GM23338 (cell line): ENCODE results near the gene SEMA4D.

Experiments
- CTCF ChIP-seq, 2 experiments: fragments of 200-600 bp in 1 of 2; sonication (generic) in 1 of 2; conservative IDR thresholded peaks; 2 replicates each; pipeline versions ENCODE4 v1.5.1 to v1.6.1; 2016 to 2017; ENCODE audit warnings: antibody characterized with exemption in 2 of 2, low read depth in 2 of 2, mild to moderate bottlenecking in 2 of 2, moderate library complexity in 1 of 2
- ETS1 ChIP-seq: IDR thresholded peaks from 2 replicates; pipeline ENCODE4 v1.6.1; 2016; ENCODE audit warnings: antibody characterized with exemption
- EZH2 ChIP-seq: fragments of 200-600 bp; sonication (generic); IDR thresholded peaks from one replicate; pipeline ENCODE4 v1.8.0; 2017; ENCODE audit warnings: antibody characterized with exemption, mild to moderate bottlenecking, low read depth; ENCODE audit not compliant: unreplicated experiment
- EZH2phosphoT487 ChIP-seq: fragments of 200-600 bp; sonication (generic); IDR thresholded peaks from one replicate; pipeline ENCODE4 v1.8.1; 2018; ENCODE audit warnings: antibody characterized with exemption; ENCODE audit not compliant: unreplicated experiment
- POLR2AphosphoS5 ChIP-seq: IDR thresholded peaks from 2 replicates; pipeline ENCODE4 v1.6.1; 2016; ENCODE audit warnings: antibody characterized with exemption, low read depth
- TF ChIP-seq, protein P1 (sequence below): IDR thresholded peaks from one replicate; pipeline ENCODE4 v1.6.1; 2018; ENCODE audit warnings: antibody characterized with exemption; ENCODE audit not compliant: unreplicated experiment

GRCh38 chr9:89513837-89514236, 15.9 kb upstream of the SEMA4D start:
- no peak for TF ChIP-seq CTCF (conservative IDR thresholded peaks at IDR 0.05; ENCODE audit: low read depth in 2 of 2)
- no peak for TF ChIP-seq EZH2
- TF ChIP-seq POLR2AphosphoS5, result no peak
- TF ChIP-seq, protein P1, sequence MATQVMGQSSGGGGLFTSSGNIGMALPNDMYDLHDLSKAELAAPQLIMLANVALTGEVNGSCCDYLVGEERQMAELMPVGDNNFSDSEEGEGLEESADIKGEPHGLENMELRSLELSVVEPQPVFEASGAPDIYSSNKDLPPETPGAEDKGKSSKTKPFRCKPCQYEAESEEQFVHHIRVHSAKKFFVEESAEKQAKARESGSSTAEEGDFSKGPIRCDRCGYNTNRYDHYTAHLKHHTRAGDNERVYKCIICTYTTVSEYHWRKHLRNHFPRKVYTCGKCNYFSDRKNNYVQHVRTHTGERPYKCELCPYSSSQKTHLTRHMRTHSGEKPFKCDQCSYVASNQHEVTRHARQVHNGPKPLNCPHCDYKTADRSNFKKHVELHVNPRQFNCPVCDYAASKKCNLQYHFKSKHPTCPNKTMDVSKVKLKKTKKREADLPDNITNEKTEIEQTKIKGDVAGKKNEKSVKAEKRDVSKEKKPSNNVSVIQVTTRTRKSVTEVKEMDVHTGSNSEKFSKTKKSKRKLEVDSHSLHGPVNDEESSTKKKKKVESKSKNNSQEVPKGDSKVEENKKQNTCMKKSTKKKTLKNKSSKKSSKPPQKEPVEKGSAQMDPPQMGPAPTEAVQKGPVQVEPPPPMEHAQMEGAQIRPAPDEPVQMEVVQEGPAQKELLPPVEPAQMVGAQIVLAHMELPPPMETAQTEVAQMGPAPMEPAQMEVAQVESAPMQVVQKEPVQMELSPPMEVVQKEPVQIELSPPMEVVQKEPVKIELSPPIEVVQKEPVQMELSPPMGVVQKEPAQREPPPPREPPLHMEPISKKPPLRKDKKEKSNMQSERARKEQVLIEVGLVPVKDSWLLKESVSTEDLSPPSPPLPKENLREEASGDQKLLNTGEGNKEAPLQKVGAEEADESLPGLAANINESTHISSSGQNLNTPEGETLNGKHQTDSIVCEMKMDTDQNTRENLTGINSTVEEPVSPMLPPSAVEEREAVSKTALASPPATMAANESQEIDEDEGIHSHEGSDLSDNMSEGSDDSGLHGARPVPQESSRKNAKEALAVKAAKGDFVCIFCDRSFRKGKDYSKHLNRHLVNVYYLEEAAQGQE, result no peak
- TF ChIP-seq ETS1, result no peak
- TF ChIP-seq EZH2phosphoT487, result no peak
